ENCODE results near the gene FAM168B. TPM values are rescaled to one million over a fixed set of nuclear protein-coding genes. Genes with fewer than 3 reads are reported as not detected.

Gene FAM168B
- total and polyA plus RNA-seq, 10 of the 15 experiments (the other 5 are each of a cell fraction or from before 2014, with no cell fraction given): 3.5 to 77.3 (median 45.9) TPM

GRCh38 chr2:131104487-131105155 is 11.4 kb upstream of the FAM168B start (continued):
- TF ChIP-seq RB1 (IDR thresholded peaks at IDR 0.05; ENCODE audit: borderline replicate concordance): no peak
- TF ChIP-seq, protein P1, sequence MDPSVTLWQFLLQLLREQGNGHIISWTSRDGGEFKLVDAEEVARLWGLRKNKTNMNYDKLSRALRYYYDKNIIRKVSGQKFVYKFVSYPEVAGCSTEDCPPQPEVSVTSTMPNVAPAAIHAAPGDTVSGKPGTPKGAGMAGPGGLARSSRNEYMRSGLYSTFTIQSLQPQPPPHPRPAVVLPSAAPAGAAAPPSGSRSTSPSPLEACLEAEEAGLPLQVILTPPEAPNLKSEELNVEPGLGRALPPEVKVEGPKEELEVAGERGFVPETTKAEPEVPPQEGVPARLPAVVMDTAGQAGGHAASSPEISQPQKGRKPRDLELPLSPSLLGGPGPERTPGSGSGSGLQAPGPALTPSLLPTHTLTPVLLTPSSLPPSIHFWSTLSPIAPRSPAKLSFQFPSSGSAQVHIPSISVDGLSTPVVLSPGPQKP (IDR thresholded peaks at IDR 0.05; ENCODE audit: low read depth, low read length): no peak
- TF ChIP-seq RELA (IDR thresholded peaks at IDR 0.05; ENCODE audit: borderline replicate concordance, partially characterized antibody): no peak
- TF ChIP-seq STAT1 (conservative IDR thresholded peaks at IDR 0.05): no peak
- no peak for TF ChIP-seq TBL1XR1 (IDR thresholded peaks at IDR 0.05; ENCODE audit: low read depth, low read length)
- TF ChIP-seq EED (IDR thresholded peaks at IDR 0.05; ENCODE audit: low read depth): no peak; the same call in 1 of the 2 replicates
- TF ChIP-seq JUNB (IDR thresholded peaks at IDR 0.05): no peak
- TF ChIP-seq ASH2L (IDR thresholded peaks at IDR 0.05; ENCODE audit: borderline replicate concordance, low read depth): no peak
- TF ChIP-seq E2F4 (IDR thresholded peaks at IDR 0.05; ENCODE audit: low read depth, low read length): no peak
- no peak for TF ChIP-seq CHD2 (IDR thresholded peaks at IDR 0.05; ENCODE audit: borderline replicate concordance, low read depth, low read length)
- TF ChIP-seq, protein P2, sequence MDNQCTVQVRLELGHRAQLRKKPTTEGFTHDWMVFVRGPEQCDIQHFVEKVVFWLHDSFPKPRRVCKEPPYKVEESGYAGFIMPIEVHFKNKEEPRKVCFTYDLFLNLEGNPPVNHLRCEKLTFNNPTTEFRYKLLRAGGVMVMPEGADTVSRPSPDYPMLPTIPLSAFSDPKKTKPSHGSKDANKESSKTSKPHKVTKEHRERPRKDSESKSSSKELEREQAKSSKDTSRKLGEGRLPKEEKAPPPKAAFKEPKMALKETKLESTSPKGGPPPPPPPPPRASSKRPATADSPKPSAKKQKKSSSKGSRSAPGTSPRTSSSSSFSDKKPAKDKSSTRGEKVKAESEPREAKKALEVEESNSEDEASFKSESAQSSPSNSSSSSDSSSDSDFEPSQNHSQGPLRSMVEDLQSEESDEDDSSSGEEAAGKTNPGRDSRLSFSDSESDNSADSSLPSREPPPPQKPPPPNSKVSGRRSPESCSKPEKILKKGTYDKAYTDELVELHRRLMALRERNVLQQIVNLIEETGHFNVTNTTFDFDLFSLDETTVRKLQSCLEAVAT (IDR thresholded peaks at IDR 0.05): no peak; the same call in 1 of the 2 replicates
- no peak for TF ChIP-seq POLR2AphosphoS2 (IDR thresholded peaks at IDR 0.05; ENCODE audit: low read depth, low read length)
- TF ChIP-seq CEBPZ (IDR thresholded peaks at IDR 0.05; ENCODE audit: low read depth, low read length): no peak
- TF ChIP-seq TCF3 (IDR thresholded peaks at IDR 0.05; ENCODE audit: borderline replicate concordance, insufficient read depth, low read depth, low read length): no peak
- TF ChIP-seq SREBF1 (IDR thresholded peaks at IDR 0.05; ENCODE audit: low read length): peak; percentile 44; the same call in 1 of the 2 replicates
- peak; percentile 37; the same call in 1 of the 2 replicates for TF ChIP-seq NBN (IDR thresholded peaks at IDR 0.05)
- TF ChIP-seq BHLHE40 (IDR thresholded peaks at IDR 0.05; ENCODE audit: borderline replicate concordance in 1 of 2, low read depth in 2 of 2, low read length in 1 of 2): peak; percentile 17 to 28; a peak in 2 of 4 replicates
- no peak; the same call in 1 of the 2 replicates for TF ChIP-seq CBX5 (IDR thresholded peaks at IDR 0.05; ENCODE audit: low read depth)
- no peak for TF ChIP-seq YY1 (IDR thresholded peaks at IDR 0.05; ENCODE audit: low read depth, low read length)
- no peak for TF ChIP-seq CEBPB (IDR thresholded peaks at IDR 0.05; ENCODE audit: borderline replicate concordance in 1 of 2, low read depth in 2 of 2, low read length in 2 of 2)
- no peak for TF ChIP-seq ETV6 (conservative IDR thresholded peaks at IDR 0.05 in 1 of 2, IDR thresholded peaks at IDR 0.05 in 1 of 2; ENCODE audit: borderline replicate concordance in 1 of 2, low read depth in 1 of 2)
- TF ChIP-seq PAX5 (IDR thresholded peaks at IDR 0.05; ENCODE audit: borderline replicate concordance, low read depth, low read length): no peak
